Liver (tissue), 9 donors: Measurements from ENCODE around the gene PALD1. TPM values are rescaled to one million over a fixed set of nuclear protein-coding genes. Genes with fewer than 3 reads are reported as not detected.

ENCODE experiments used
- DNase-seq: peaks from one replicate; pipeline ENCODE4 v3.0.0-alpha.2; 2017; ENCODE audit warnings: low spot score
- H3K27ac ChIP-seq, 2 donors: one replicate each; pipeline ENCODE4 v1.7.0; 2013; ENCODE audit warnings: inconsistent platforms in 2 of 2, low read length in 2 of 2, control low read depth in 1 of 2, low read depth in 1 of 2, mild to moderate bottlenecking in 1 of 2
- H3K27me3 ChIP-seq, 4 donors: one replicate each; pipeline versions ENCODE4 v1.6.1 to v1.7.0; 2013; ENCODE audit warnings: low read length in 3 of 4, inconsistent platforms in 1 of 4, mild to moderate bottlenecking in 1 of 4, moderate library complexity in 1 of 4; ENCODE audit not compliant: control insufficient read depth in 4 of 4, insufficient read depth in 4 of 4
- H3K36me3 ChIP-seq, 4 donors: one replicate each; pipeline versions ENCODE4 v1.6.1 to v1.7.0; 2013; ENCODE audit warnings: low read length in 3 of 4, mild to moderate bottlenecking in 3 of 4, low read depth in 1 of 4, moderate library complexity in 1 of 4; ENCODE audit not compliant: control insufficient read depth in 4 of 4, insufficient read depth in 3 of 4
- H3K4me1 ChIP-seq, 4 donors: one replicate each; pipeline versions ENCODE4 v1.6.1 to v1.7.0; 2013; ENCODE audit warnings: low read length in 3 of 4, mild to moderate bottlenecking in 3 of 4, moderate library complexity in 1 of 4; ENCODE audit not compliant: control insufficient read depth in 4 of 4, insufficient read depth in 4 of 4
- H3K4me3 ChIP-seq, 3 donors: one replicate each; pipeline versions ENCODE4 v1.6.1 to v1.7.0; 2013; ENCODE audit warnings: low read length in 3 of 3, control low read depth in 1 of 3, low read depth in 1 of 3, mild to moderate bottlenecking in 1 of 3
- H3K9ac ChIP-seq, 2 donors: one replicate each; pipeline ENCODE4 v1.7.0; 2013; ENCODE audit warnings: low read length in 2 of 2, mild to moderate bottlenecking in 2 of 2, moderate library complexity in 2 of 2, control low read depth in 1 of 2, low read depth in 1 of 2
- H3K9me3 ChIP-seq, 4 donors: one replicate each; pipeline versions ENCODE4 v1.6.1 to v1.7.0; 2013; ENCODE audit warnings: low read length in 3 of 4; ENCODE audit not compliant: control insufficient read depth in 4 of 4
- CTCF ChIP-seq: fragments of 150-350 bp; IDR thresholded peaks from 2 replicates; pipeline ENCODE4 v1.5.1; 2017; ENCODE audit warnings: improper control_type of control experiment, low read depth, low read length; ENCODE audit not compliant: missing input control
- EGR1 ChIP-seq, 2 donors: IDR thresholded peaks; 2 replicates each; pipeline ENCODE4 v1.6.1; 2016 to 2018; ENCODE audit warnings: antibody characterized with exemption in 2 of 2, low read depth in 2 of 2
- FOXA1 ChIP-seq: IDR thresholded peaks from 2 replicates; pipeline ENCODE4 v1.6.1; 2016; ENCODE audit warnings: antibody characterized with exemption
- FOXA2 ChIP-seq: IDR thresholded peaks from 2 replicates; pipeline ENCODE4 v1.6.1; 2016; ENCODE audit warnings: antibody characterized with exemption
- GABPA ChIP-seq, 2 donors: IDR thresholded peaks in 1 of 2; conservative IDR thresholded peaks in 1 of 2; 2 replicates each; pipeline ENCODE4 v1.6.1; 2016; ENCODE audit warnings: antibody characterized with exemption in 2 of 2, mild to moderate bottlenecking in 1 of 2, moderate library complexity in 1 of 2
- HNF4A ChIP-seq, 2 donors: conservative IDR thresholded peaks; 2 replicates each; pipeline ENCODE4 v1.6.1; 2016; ENCODE audit warnings: antibody characterized with exemption in 2 of 2, mild to moderate bottlenecking in 2 of 2
- HNF4G ChIP-seq: IDR thresholded peaks from 2 replicates; pipeline ENCODE4 v1.6.1; 2016; ENCODE audit warnings: antibody characterized with exemption
- JUND ChIP-seq, 2 donors: IDR thresholded peaks; 2 replicates each; pipeline ENCODE4 v1.6.1; 2016; ENCODE audit warnings: antibody characterized with exemption in 2 of 2
- NR2F2 ChIP-seq: IDR thresholded peaks from 2 replicates; pipeline ENCODE4 v1.6.1; 2016; ENCODE audit warnings: antibody characterized with exemption
- RAD21 ChIP-seq, 2 donors: IDR thresholded peaks; 2 replicates each; pipeline ENCODE4 v1.6.1; 2016; ENCODE audit warnings: antibody characterized with exemption in 2 of 2, mild to moderate bottlenecking in 2 of 2
- RXRA ChIP-seq, 2 donors: IDR thresholded peaks; 2 replicates each; pipeline ENCODE4 v1.6.1; 2017 to 2018; ENCODE audit warnings: antibody characterized with exemption in 2 of 2, mild to moderate bottlenecking in 1 of 2
- SP1 ChIP-seq: IDR thresholded peaks from 2 replicates; pipeline ENCODE4 v1.6.1; 2018; ENCODE audit warnings: antibody characterized with exemption, mild to moderate bottlenecking
- TAF1 ChIP-seq: conservative IDR thresholded peaks from 2 replicates; pipeline ENCODE4 v1.6.1; 2016; ENCODE audit warnings: antibody characterized with exemption, mild to moderate bottlenecking
- YY1 ChIP-seq: IDR thresholded peaks from 2 replicates; pipeline ENCODE4 v1.6.1; 2016; ENCODE audit warnings: antibody characterized with exemption, mild to moderate bottlenecking
- WGBS: extraction: QIAGEN DNeasy Blood & Tissue Kit; methylation state at CpG from one replicate; pipeline ENCODE4 v1.1.7; 2013; 5-methylcytosine and 5-hydroxymethylcytosine counted together
- polyA plus RNA-seq, 2 donors: library from polyadenylated mRNA; stranded (reverse) in 1 of 2; unstranded in 1 of 2; fragments of 200-250 nt in 1 of 2; fragments of >200 nt in 1 of 2; fragmentation: Nextera tagmentation in 1 of 2; extraction: Ambion mirVana in 1 of 2; gene quantifications; one replicate each; pipeline versions ENCODE4 v1.2.1 to v1.2.3, GENCODE V29; 2013 to 2015
- total RNA-seq, 2 donors: library from RNA; depleted of rRNA; stranded (reverse); fragments of >200 nt; gene quantifications; one replicate each; pipeline ENCODE4 v1.2.3, GENCODE V29; 2014
- TF ChIP-seq, protein P1 (sequence below): IDR thresholded peaks from 2 replicates; pipeline ENCODE4 v1.6.1; 2016; ENCODE audit warnings: antibody characterized with exemption
- TF ChIP-seq, protein P2 (sequence below): IDR thresholded peaks from 2 replicates; pipeline ENCODE4 v1.6.1; 2016; ENCODE audit warnings: antibody characterized with exemption, mild to moderate bottlenecking
- TF ChIP-seq, protein P3 (sequence below): IDR thresholded peaks from 2 replicates; pipeline ENCODE4 v1.6.1; 2016; ENCODE audit warnings: antibody characterized with exemption
- TF ChIP-seq, protein P4 (sequence below): IDR thresholded peaks from 2 replicates; pipeline ENCODE4 v1.6.1; 2016; ENCODE audit warnings: antibody characterized with exemption
- donor health status: healthy.
- donor health status: healthy.
- donor health status: healthy.
- donor health status: healthy.
- donor health status: healthy.

The PALD1 gene
- total and polyA plus RNA-seq, 4 donors = 0.72 to 4.2 (median 1.4) TPM

DNA sequence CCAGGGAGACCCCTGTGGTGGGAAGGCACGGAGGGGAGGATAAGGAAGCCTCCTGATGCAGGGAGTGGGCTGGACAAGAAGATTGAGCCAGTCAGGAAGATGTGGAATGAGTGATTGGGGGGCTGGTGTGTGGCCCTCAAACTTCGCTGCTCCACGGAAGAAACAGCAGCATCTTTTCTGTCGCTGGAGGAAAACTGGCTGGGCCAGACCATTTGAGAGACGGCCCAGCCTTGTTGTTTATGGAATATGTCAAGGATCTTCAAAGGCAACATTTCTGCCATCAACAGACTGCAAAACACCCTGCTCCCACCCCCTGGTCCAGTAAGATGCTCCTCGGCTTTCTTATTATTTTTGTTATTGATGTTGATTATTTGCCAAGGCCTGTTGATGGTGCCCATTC, 29.4 kb downstream of the PALD1 start (continued):
- TF ChIP-seq HNF4G (no peak), NR2F2 (no peak), CTCF (no peak)
- TF ChIP-seq, protein P1, sequence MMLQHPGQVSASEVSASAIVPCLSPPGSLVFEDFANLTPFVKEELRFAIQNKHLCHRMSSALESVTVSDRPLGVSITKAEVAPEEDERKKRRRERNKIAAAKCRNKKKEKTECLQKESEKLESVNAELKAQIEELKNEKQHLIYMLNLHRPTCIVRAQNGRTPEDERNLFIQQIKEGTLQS = no peak

- WGBS = 54% methylated on average over 14 of the region's 14 CpGs
- Histone ChIP-seq H3K36me3 (no peaks in the 10 kb centered on the region), H3K27ac (no peak overlapping the region), H3K9me3 (no peaks in the 10 kb centered on the region), H3K9ac (no peak overlapping the region), H3K4me1 (peaks cover 0 to 11% (median 4%) of the 10 kb centered on the region in 4 donors), H3K4me3 (no peak overlapping the region), H3K27me3 (no peaks in the 10 kb centered on the region)
- no peak for TF ChIP-seq SP1
- TF ChIP-seq NR2F2 = peak; percentile 56
- DNase-seq = no peak
Measured at GRCh38 chr10:70508912-70509756, 30.6 kb downstream of the PALD1 start.

- no peak for DNase-seq
- Histone ChIP-seq H3K9ac (no peak overlapping the region), H3K27ac (no peak overlapping the region), H3K4me1 (peaks cover 0 to 11% (median 4%) of the 10 kb centered on the region in 4 donors), H3K36me3 (no peaks in the 10 kb centered on the region), H3K4me3 (no peak overlapping the region), H3K27me3 (no peaks in the 10 kb centered on the region), H3K9me3 (no peaks in the 10 kb centered on the region)
- 83% methylated on average over 7 of the region's 7 CpGs for WGBS
- no peak for TF ChIP-seq SP1
- TF ChIP-seq, protein P2, sequence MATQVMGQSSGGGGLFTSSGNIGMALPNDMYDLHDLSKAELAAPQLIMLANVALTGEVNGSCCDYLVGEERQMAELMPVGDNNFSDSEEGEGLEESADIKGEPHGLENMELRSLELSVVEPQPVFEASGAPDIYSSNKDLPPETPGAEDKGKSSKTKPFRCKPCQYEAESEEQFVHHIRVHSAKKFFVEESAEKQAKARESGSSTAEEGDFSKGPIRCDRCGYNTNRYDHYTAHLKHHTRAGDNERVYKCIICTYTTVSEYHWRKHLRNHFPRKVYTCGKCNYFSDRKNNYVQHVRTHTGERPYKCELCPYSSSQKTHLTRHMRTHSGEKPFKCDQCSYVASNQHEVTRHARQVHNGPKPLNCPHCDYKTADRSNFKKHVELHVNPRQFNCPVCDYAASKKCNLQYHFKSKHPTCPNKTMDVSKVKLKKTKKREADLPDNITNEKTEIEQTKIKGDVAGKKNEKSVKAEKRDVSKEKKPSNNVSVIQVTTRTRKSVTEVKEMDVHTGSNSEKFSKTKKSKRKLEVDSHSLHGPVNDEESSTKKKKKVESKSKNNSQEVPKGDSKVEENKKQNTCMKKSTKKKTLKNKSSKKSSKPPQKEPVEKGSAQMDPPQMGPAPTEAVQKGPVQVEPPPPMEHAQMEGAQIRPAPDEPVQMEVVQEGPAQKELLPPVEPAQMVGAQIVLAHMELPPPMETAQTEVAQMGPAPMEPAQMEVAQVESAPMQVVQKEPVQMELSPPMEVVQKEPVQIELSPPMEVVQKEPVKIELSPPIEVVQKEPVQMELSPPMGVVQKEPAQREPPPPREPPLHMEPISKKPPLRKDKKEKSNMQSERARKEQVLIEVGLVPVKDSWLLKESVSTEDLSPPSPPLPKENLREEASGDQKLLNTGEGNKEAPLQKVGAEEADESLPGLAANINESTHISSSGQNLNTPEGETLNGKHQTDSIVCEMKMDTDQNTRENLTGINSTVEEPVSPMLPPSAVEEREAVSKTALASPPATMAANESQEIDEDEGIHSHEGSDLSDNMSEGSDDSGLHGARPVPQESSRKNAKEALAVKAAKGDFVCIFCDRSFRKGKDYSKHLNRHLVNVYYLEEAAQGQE = no peak
- no peak for TF ChIP-seq FOXA2
- TF ChIP-seq HNF4A (conservative IDR thresholded peaks at IDR 0.05) = no peak
- TF ChIP-seq JUND (IDR thresholded peaks at IDR 0.05) = no peak
- TF ChIP-seq HNF4G = no peak
- TF ChIP-seq, protein P1 = no peak
- TF ChIP-seq RAD21 (IDR thresholded peaks at IDR 0.05) = no peak
- TF ChIP-seq EGR1 (IDR thresholded peaks at IDR 0.05; ENCODE audit: low read depth in 2 of 2) = no peak
- no peak for TF ChIP-seq NR2F2
- TF ChIP-seq YY1 = no peak
- TF ChIP-seq TAF1 = no peak
- no peak for TF ChIP-seq GABPA (IDR thresholded peaks at IDR 0.05 in 1 of 2, conservative IDR thresholded peaks at IDR 0.05 in 1 of 2)
- TF ChIP-seq, protein P3, sequence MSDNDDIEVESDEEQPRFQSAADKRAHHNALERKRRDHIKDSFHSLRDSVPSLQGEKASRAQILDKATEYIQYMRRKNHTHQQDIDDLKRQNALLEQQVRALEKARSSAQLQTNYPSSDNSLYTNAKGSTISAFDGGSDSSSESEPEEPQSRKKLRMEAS = no peak
- TF ChIP-seq CTCF = no peak
- TF ChIP-seq, protein P4, sequence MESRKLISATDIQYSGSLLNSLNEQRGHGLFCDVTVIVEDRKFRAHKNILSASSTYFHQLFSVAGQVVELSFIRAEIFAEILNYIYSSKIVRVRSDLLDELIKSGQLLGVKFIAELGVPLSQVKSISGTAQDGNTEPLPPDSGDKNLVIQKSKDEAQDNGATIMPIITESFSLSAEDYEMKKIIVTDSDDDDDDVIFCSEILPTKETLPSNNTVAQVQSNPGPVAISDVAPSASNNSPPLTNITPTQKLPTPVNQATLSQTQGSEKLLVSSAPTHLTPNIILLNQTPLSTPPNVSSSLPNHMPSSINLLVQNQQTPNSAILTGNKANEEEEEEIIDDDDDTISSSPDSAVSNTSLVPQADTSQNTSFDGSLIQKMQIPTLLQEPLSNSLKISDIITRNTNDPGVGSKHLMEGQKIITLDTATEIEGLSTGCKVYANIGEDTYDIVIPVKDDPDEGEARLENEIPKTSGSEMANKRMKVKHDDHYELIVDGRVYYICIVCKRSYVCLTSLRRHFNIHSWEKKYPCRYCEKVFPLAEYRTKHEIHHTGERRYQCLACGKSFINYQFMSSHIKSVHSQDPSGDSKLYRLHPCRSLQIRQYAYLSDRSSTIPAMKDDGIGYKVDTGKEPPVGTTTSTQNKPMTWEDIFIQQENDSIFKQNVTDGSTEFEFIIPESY = no peak
- no peak for TF ChIP-seq RXRA (IDR thresholded peaks at IDR 0.05)
- no peak for TF ChIP-seq FOXA1
Measured at GRCh38 chr10:70509757-70510147, 31.2 kb downstream of the PALD1 start.
